NCI-H128 (cell line): ENCODE measurements around the gene JMJD4.
"Not testable (repeated sequence)": the region's sequence is repeated elsewhere in the genome, so short reads cannot be mapped to it uniquely, and the experiment has no call there.

ENCODE experiments used
- DNase-seq: peaks from one replicate; lab custom pipeline; 2025; ENCODE audit not compliant: unreplicated experiment; lab: John Stamatoyannopoulos, UW

The JMJD4 gene

GRCh38 chr1:227701631-227702030 is 33.5 kb downstream of the JMJD4 start:
- DNase-seq, result not testable (repeated sequence)

- no peak for DNase-seq
Observed at GRCh38 chr1:227697321-227697864, 37.7 kb downstream of the JMJD4 start.

GRCh38 chr1:227685807-227686206 is 49.3 kb downstream of the JMJD4 start:
- DNase-seq, result no peak
